HG03432 (cell line): ENCODE data around the gene WDR31.
"Not testable (repeated sequence)": the region's sequence is repeated elsewhere in the genome, so short reads cannot be mapped to it uniquely, and the experiment has no call there.

Source experiments
- ATAC-seq: cut with Tn5 transposase; IDR thresholded peaks from one replicate; pipeline ENCODE4 v1.9.1; 2021; ENCODE audit warnings: mild to moderate bottlenecking, moderate library complexity; ENCODE audit not compliant: unreplicated experiment

WDR31 gene

GRCh38 chr9:113340011-113340699 lies at the start of gene WDR31:
Gene WDR31, minus strand, starts transcription at chr9:113340275. Its CDS starts 8,253 bp downstream, at chr9:113332022.
- peak; percentile 99 for ATAC-seq

- no peak for ATAC-seq
These were observed 49.4 kb upstream of the WDR31 start for GRCh38 chr9:113389451-113389850.

DNA sequence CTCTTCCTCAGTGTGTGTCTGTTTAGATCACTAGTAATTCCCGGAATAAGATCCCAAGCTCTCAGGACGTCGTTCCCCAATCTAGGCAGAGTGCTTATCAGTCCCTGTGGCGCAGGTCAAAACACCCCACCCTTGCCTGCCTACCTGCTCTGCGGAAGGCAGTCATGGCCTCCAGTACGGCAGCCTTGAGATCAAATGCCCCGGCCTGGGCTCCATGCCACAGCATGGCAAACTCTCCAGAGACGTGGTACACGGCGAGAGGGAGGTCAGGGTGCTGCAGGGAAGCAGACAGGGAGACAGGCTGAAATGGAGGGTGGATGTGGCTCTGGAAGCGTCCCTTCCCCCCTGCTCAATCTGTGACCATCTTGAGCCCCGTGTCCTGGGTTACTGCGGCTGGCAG lies 48.8 kb upstream of the WDR31 start:
- ATAC-seq = no peak

DNA sequence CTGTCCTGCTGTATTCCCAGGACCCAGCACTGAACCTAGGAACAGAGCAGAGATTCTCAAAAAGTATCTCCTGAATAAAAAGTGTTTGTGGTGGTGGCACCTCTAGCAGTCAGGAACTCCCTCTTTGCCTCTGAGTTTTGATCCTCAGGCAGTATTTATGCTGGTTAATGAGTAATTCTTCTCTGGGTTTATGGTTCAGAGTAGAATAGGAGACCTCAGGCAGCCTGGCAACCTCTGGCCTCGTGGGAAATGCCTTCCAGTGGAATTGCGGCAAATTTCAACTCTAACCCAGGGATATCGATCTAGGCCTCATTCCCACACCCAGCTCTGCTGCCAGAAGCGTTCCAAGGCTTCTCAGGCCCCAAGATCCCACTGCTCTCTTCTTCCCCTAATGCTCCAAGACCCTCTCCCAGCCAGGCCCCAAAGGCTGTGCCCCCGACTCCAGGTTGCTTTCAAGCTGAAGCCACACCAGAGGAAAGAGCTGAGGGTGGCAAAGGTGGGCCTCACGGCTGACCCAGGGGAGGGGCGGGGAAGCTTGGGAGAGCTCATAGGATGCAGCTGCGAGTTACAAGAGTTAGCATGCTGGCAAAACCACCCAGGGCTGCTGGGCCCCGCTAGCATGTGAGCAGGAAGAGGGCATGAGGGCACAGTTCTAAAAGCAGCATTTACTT lies 47.6 kb upstream of the WDR31 start:
- no peak for ATAC-seq

GRCh38 chr9:113386571-113387393 lies 46.7 kb upstream of the WDR31 start:
- no peak for ATAC-seq

- ATAC-seq = no peak
These were observed 41.9 kb upstream of the WDR31 start for GRCh38 chr9:113381909-113382411.

- not testable (repeated sequence) for ATAC-seq
These were observed 41.4 kb upstream of the WDR31 start for GRCh38 chr9:113381441-113381840.

GRCh38 chr9:113380869-113381378 lies 40.8 kb upstream of the WDR31 start:
- peak; percentile 78 for ATAC-seq

- not testable (repeated sequence) for ATAC-seq
These were observed 39.7 kb upstream of the WDR31 start for GRCh38 chr9:113379829-113380210.

GRCh38 chr9:113379094-113379828 lies 39.2 kb upstream of the WDR31 start:
- ATAC-seq = not testable (repeated sequence)

DNA sequence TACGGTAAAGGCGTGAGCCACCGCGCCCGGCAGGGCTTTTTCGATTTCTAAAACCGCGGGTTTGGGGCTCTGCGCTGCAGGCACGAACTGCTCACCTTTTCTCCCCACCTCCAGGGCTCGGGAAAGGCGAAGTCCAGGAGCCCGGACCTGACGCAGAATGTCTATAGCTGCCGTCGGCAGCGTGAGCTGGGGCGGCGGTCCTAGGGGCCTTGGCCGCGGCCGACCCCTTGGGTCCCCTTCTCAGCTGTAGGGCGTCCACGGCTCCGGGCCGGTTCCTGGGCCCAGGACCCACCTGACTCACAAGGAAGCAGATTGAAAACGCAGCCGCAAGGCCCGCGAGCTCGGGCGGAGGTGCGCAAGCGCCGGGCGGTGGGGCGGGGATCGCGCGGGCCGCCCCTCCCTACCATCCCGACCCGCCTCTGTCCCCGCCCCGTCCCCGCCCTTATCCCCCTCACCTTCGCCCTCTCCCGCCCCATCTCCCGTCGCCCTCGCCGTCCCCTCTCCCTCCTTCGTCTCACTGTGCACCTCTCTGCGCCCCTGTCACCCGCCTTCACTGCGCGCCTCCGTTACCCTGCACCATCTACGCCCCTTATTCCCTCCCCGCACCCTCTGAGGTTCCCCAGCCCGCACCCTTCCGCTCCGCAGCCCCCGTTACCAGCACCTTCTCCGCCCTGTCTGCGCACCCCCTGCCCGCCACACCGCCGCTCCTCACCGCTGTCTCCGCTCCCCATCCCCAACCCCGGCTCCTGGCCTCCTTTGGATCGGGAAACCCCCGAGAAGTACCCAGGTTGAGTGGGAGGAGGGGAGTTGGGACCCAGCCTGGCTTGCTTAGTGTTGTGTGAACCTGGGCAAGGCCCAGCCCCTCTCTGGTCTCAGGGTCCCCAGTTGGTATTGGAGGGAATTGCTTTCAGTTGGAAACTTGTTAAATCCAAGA lies 36.8 kb upstream of the WDR31 start, which contains the start of gene HDHD3:
Gene HDHD3, minus strand, starts transcription at position 353 of the 934 bp plus-strand sequence. CDS start 2,632 bp downstream, outside the sequence.
- peak; percentile 83 for ATAC-seq

DNA sequence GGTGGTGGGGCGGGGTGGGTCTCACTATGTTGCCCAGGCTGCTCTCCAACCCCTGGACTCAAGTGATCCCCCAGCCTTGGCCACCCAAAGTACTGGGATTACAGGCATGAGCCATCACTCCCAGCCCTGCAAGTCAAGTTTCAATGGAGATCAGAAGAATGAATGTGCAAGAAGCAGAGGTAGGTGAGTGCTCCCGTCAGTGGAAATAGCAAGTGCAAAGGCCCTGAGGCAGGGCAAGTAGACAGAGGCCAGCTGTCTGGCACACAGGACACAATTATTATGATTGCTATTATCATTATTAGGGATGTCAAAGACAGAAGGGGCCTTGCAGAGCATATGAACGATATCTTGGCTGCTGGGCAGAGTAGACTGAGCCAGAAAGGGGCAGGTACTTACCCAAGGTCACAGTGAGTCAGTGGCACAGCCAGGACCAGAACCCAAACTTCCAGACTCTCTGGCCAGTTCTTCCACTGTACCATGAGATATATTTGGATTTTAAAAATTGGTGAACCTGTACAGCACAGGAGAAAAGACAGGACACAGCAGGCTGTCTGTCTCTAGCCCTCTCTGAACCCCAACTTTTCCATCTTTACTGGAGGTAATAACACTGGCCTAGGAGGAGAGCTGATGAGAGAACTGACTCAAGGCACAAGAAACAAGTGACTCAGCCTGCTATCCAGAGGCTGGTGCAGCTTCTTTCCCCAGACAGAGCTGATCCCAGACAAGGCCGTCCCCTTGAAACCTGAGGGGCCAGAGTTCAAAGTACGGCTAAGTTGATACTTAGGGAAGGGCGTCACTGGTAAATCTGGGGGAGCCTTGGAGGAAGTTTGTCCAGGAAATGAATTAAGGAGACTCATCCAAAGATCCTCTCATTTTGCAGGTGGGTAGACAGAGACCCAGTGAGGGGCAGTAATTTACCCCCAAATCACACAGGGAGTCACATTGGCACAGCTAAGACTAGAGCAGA lies 35.3 kb upstream of the WDR31 start:
- no peak for ATAC-seq

DNA sequence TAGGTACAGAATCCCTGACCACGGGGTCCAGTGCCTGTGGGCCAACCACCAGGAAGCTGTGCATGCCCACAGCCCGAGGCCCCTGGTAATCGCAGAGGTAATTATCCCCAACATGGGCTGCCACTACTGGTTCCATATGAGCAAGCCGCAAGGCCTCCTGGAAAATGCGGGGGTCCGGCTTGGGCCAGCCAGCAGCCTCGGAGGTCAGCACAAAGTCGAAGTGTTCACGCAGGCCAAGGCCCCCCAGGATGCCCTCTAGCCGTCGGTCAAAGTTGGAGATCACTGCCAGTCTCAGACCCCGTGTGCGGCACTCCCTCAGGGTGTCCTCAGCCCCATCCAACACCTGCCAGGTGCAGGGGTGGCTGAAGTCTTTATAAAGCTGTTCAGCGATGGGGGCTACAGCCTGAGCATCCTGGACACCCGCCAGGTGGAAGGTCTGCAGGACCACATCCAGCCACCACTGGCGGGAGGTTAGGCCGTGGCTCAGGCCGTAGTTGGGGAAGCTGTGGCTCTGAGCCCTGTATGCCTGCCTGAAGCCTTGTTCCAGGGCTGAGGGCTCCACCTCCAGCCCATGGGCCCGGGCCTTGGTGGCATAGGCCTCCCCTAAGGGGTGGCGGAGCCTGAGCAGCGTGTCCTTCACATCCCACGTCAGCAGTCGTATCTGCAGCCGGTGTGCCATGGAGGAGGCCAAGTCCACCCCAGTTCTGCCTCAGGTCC lies 33.8 kb upstream of the WDR31 start:
- ATAC-seq = no peak

DNA sequence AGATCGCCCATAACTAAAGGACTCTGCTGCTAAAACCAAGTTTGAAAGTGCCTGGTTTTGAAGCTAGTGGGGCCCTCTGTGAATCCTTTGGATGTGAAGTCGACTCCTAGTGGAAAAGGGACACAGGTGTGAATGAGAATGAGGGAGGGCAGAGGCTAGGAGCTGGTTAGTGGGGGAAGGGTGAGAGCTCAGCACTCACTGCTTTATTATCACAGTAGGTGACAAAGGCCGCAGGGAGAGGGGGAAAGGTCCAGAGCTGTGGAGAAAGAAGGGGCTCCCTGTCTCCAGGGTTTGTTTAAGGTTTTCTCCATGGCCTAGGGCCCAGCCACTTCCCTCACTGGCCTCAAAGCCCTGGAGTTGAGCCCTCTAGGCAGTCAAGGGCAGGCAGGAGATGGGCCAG lies 33.2 kb upstream of the WDR31 start:
- no peak for ATAC-seq

DNA sequence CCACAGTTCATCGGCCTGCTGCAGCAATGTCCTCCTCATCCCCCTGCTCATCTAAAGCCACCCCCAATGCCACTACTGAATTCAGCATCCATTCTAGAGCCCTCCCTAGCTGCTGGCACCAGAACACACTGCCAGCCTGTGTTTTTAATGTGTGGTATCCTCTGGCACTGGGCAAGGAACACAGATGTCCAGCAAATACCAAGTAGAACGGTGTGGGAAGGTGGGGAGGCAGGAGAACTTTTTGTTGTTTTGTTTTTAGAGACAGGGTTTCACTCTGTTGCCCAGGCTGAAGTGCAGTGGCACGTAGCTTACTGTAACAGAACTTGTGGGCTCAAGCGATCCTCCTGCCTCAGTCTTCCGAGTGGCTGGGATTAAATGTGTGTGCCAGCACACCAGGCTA lies 32.0 kb upstream of the WDR31 start:
- no peak for ATAC-seq

GRCh38 chr9:113370806-113371325 lies 30.8 kb upstream of the WDR31 start:
- ATAC-seq = no peak

GRCh38 chr9:113369855-113370140 lies 29.7 kb upstream of the WDR31 start:
- ATAC-seq = no peak
